K562 (cell line): ENCODE measurements around the gene TUBB2A. TPM values are rescaled to one million over a fixed set of nuclear protein-coding genes. Genes with fewer than 3 reads are reported as not detected.

ENCODE experiments used
- AFF1 ChIP-seq, 2 experiments: fragments of 450-650 bp; IDR thresholded peaks; 2 replicates each; pipeline ENCODE4 v1.6.1; 2018; ENCODE audit warnings: mild to moderate bottlenecking in 2 of 2, low read depth in 1 of 2; ENCODE audit not compliant: partially characterized antibody in 2 of 2
- ASH1L ChIP-seq: fragments of 450-650 bp; IDR thresholded peaks from 2 replicates; pipeline ENCODE4 v1.6.1; 2018; ENCODE audit warnings: borderline replicate concordance, mild to moderate bottlenecking, low read depth; ENCODE audit not compliant: partially characterized antibody
- CHD2 ChIP-seq: IDR thresholded peaks from 2 replicates; pipeline ENCODE4 v1.6.1; 2011; ENCODE audit warnings: low read depth, low read length
- CREBBP ChIP-seq: IDR thresholded peaks from one replicate; pipeline ENCODE4 v1.6.1; 2012; ENCODE audit warnings: low read depth, mild to moderate bottlenecking, control low read depth, inconsistent platforms, low read length
- ETS2 ChIP-seq: IDR thresholded peaks from 2 replicates; pipeline ENCODE4 v1.6.1; 2016; ENCODE audit warnings: borderline replicate concordance, missing genetic modification characterization, mild to moderate bottlenecking, moderate library complexity, missing compliant biosample characterization; ENCODE audit not compliant: poor library complexity, severe bottlenecking
- FOS ChIP-seq: IDR thresholded peaks from 3 replicates; pipeline ENCODE4 v1.6.1; 2011; ENCODE audit not compliant: insufficient read length; ENCODE audit errors: extremely low read depth
- JUND ChIP-seq, 2 experiments: IDR thresholded peaks; 2 replicates in 1 of 2; 3 replicates in 1 of 2; pipeline ENCODE4 v1.6.1; 2011; ENCODE audit warnings: borderline replicate concordance in 2 of 2, low read depth in 2 of 2, low read length in 2 of 2, improper control_type of control experiment in 1 of 2, missing biosample characterization in 1 of 2, missing genetic modification characterization in 1 of 2, missing genetic modification reagents in 1 of 2
- L3MBTL2 ChIP-seq: fragments of 450-650 bp; IDR thresholded peaks from 2 replicates; pipeline ENCODE4 v1.6.1; 2016; ENCODE audit warnings: mild to moderate bottlenecking, moderate library complexity
- NFATC3 ChIP-seq: fragments of 450-650 bp; IDR thresholded peaks from 2 replicates; pipeline ENCODE4 v1.6.1; 2017; ENCODE audit warnings: mild to moderate bottlenecking
- SNRNP70 ChIP-seq: fragments of 200-400 bp; formaldehyde crosslinking; optimal IDR thresholded peaks from 2 replicates; pipeline ENCODE3; 2017; ENCODE audit warnings: low read depth, low read length
- ZNF146 ChIP-seq: IDR thresholded peaks from one replicate; pipeline ENCODE4 v1.6.1; 2018; ENCODE audit warnings: missing compliant biosample characterization; ENCODE audit not compliant: unreplicated experiment
- ZNF197 ChIP-seq: fragments of 200-800 bp; sonication (Bioruptor generic); IDR thresholded peaks from 2 replicates; pipeline ENCODE4 v1.6.1; 2016; ENCODE audit warnings: low read depth, missing genetic modification characterization, missing compliant biosample characterization
- ZNF274 ChIP-seq: IDR thresholded peaks from 2 replicates; pipeline ENCODE4 v1.6.1; 2011; ENCODE audit warnings: low read depth, mild to moderate bottlenecking, low read length, moderate library complexity, borderline replicate concordance
- ZNF395 ChIP-seq: fragments of 200-800 bp; sonication (Bioruptor generic); IDR thresholded peaks from 2 replicates; pipeline ENCODE4 v1.6.1; 2017; ENCODE audit warnings: missing genetic modification characterization, missing compliant biosample characterization
- ZNF586 ChIP-seq: fragments of 450-650 bp; formaldehyde crosslinking; conservative IDR thresholded peaks from 2 replicates; pipeline ENCODE4 v1.4.0; 2020; ENCODE audit warnings: mild to moderate bottlenecking, moderate library complexity
- ZNF609 ChIP-seq: sonication (generic); formaldehyde crosslinking; IDR thresholded peaks from 2 replicates; pipeline ENCODE4 v1.8.1; 2023; ENCODE audit warnings: missing genetic modification reagents, mild to moderate bottlenecking, borderline replicate concordance
- polyA plus RNA-seq, 8 experiments: library from polyadenylated mRNA; depleted of rRNA in 4 of 8; stranded (reverse) in 5 of 8; unstranded in 3 of 8; fragments of >200 nt; fragmentation: Nextera tagmentation in 2 of 8; fragmentation: Illumina TruSeq in 1 of 8; extraction: Ambion mirVana in 2 of 8; extraction: Trizol in 1 of 8; gene quantifications; 2 replicates each; pipeline versions ENCODE4 v1.2.1 to v1.2.3, GENCODE V29; 2011 to 2014; ENCODE audit warnings: inconsistent platforms in 1 of 8, missing spikeins in 1 of 8
- total RNA-seq, 7 experiments: library from RNA; depleted of rRNA in 6 of 7; stranded (reverse); fragments of >200 nt in 6 of 7; fragmentation: Illumina TruSeq in 2 of 7; extraction: Trizol in 2 of 7; gene quantifications; 2 replicates each; pipeline versions ENCODE4 v1.2.1 to v1.2.3, GENCODE V29; 2011 to 2021; ENCODE audit warnings: low replicate concordance in 1 of 7
- TF ChIP-seq, protein P1 (sequence below): sonication (generic); formaldehyde crosslinking; IDR thresholded peaks from 2 replicates; pipeline ENCODE4 v1.8.0; 2022; ENCODE audit warnings: mild to moderate bottlenecking, low read depth, missing genetic modification reagents

The TUBB2A gene
- total and polyA plus RNA-seq, 9 of the 15 experiments (the other 6 are each of a cell fraction or from before 2014, with no cell fraction given) = 3.6 to 92.1 (median 45.6) TPM

DNA sequence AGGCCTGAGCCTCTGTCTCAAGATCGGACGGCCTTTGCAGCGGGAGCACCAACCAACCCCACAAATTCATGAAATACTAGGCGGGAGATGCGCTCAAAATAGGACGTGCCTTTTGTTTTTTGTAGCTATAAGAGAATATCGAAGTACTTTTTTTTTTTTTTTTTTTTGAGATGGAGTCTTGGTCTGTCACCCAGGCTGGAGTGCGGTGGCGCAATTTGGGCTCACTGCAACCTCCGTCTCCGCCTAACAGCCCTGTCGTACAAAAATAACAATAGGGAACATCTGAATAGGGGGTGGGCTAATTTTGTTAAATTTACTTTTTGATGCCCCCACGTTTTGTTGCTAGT is 5.9 kb upstream of the TUBB2A start (continued):
- TF ChIP-seq ZNF609 (CRISPR knock-in tag) = no peak
- TF ChIP-seq L3MBTL2 = no peak
- TF ChIP-seq ZNF197 = no peak; the same call in 1 of the 2 replicates
- no peak for TF ChIP-seq ZNF274
- TF ChIP-seq SNRNP70 = no peak
- TF ChIP-seq ZNF146 (CRISPR knock-in tag) = no peak
- TF ChIP-seq, protein P1, sequence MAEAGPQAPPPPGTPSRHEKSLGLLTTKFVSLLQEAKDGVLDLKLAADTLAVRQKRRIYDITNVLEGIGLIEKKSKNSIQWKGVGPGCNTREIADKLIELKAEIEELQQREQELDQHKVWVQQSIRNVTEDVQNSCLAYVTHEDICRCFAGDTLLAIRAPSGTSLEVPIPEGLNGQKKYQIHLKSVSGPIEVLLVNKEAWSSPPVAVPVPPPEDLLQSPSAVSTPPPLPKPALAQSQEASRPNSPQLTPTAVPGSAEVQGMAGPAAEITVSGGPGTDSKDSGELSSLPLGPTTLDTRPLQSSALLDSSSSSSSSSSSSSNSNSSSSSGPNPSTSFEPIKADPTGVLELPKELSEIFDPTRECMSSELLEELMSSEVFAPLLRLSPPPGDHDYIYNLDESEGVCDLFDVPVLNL = no peak
- TF ChIP-seq AFF1 (IDR thresholded peaks at IDR 0.05; ENCODE audit: low read depth in 1 of 2, partially characterized antibody in 2 of 2) = peak in 1 of 2 experiments; percentile 21
- TF ChIP-seq ZNF395 (CRISPR knock-in tag) = no peak
- TF ChIP-seq ASH1L = no peak
- TF ChIP-seq JUND (IDR thresholded peaks at IDR 0.05; ENCODE audit: borderline replicate concordance, low read depth, low read length) = no peak
- no peak for TF ChIP-seq JUND (tag; IDR thresholded peaks at IDR 0.05; ENCODE audit: borderline replicate concordance, low read depth, low read length)
- no peak for TF ChIP-seq NFATC3
- TF ChIP-seq CHD2 = no peak
- no peak for TF ChIP-seq ETS2 (tag)
- TF ChIP-seq FOS = no peak
- TF ChIP-seq ZNF586 (CRISPR knock-in tag) = no peak
- TF ChIP-seq CREBBP = no peak
